NCI-H1092 (cell line): ENCODE results near the gene PEX5L.
"Not testable (repeated sequence)": the region's sequence is repeated elsewhere in the genome, so short reads cannot be mapped to it uniquely, and the experiment has no call there.

Experiments used
- DNase-seq: peaks from one replicate; lab custom pipeline; 2025; lab: John Stamatoyannopoulos, UW

PEX5L gene, protein sequence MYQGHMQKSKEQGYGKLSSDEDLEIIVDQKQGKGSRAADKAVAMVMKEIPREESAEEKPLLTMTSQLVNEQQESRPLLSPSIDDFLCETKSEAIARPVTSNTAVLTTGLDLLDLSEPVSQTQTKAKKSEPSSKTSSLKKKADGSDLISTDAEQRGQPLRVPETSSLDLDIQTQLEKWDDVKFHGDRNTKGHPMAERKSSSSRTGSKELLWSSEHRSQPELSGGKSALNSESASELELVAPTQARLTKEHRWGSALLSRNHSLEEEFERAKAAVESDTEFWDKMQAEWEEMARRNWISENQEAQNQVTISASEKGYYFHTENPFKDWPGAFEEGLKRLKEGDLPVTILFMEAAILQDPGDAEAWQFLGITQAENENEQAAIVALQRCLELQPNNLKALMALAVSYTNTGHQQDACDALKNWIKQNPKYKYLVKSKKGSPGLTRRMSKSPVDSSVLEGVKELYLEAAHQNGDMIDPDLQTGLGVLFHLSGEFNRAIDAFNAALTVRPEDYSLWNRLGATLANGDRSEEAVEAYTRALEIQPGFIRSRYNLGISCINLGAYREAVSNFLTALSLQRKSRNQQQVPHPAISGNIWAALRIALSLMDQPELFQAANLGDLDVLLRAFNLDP

DNA sequence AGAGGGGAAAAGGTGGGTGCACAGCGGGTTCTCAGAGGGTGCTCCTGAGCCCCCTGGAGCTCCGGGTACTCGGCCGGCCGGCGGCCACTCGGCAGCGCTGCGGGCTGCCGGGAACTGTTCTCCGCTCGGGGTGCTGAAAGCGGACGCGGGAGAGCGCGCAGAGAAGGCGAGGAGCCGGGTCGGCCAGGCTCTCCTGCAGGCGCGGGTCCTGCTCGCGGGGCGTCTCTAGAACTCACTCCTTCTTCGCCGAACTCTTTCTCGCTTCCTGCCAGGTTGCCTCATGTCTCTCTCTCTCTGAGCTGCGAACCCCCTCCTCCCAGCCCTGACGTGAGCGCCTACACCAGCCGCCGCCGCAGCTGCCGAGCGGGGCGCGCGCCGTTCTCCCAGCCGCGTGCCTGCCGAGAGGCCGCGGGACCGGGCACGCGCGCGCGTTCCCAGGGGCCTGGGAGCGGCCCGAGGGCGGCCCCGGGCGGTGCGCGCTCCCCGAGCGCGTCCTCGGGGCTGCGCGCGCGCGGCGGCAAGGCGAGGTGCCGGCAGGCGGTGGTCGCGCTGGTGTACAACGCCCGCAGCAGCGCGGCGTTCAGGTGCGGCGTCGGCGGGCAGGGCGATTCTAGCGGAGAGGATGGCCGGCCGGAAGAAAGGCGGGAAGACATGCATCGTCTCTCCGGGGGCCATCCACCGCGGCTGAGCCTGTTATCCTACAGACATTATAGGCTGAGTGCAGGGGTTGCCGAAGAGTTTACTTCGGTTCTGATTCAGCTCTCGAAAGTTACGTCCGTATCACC is at the start of gene PEX5L:
TSS of gene PEX5L (minus strand) at position 267 of the 785 bp plus-strand sequence. CDS start 338 bp downstream, outside the sequence.
- peak; percentile 82 for DNase-seq

DNA sequence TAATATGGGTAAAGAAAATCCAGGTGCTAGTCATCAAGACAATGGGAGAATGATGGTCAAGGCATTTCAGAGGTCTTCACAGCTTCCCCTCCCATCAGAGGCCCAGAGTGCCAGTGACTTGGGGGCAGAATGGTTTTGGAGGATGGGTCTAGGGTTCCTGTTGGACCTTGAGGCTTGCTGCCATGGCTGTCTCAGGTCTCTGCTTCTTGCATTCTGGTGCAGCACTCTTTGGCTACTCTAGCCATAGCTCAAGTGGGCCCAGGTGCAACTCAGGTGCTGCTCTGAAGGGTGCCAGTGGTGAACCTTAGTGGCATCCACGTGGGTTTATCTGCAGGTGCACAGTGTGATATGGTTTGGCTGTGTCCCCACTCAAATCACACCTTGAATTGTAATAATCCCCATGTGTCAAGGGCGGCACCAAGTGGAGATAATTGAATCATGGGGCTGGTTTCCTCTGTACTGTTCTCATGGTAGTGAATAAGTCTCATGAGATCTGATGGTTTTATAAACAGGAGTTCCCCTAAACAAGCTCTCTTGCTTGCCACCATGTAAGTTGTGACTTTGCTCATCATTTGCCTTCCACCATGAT is 48.5 kb upstream of the PEX5L start:
- peak; percentile 6 for DNase-seq

DNA sequence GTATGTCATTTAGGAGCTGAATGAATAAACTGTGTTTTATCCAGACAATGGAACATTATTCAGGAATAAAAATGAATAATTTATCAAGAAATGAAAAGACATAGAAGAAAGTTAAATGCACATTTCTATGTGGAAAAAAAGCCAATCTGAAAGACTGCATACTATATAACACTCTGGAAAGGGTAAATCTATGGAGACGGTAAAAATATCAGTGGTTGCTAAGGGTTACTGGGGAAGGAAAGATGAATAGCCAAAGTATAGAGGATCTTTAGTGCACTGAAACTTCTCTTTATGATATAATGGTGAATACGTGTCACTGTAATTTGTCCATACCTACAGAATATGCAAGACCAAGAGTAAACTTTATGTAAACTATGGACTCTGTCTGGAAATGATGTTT is 46.0 kb upstream of the PEX5L start:
- no peak for DNase-seq

DNA sequence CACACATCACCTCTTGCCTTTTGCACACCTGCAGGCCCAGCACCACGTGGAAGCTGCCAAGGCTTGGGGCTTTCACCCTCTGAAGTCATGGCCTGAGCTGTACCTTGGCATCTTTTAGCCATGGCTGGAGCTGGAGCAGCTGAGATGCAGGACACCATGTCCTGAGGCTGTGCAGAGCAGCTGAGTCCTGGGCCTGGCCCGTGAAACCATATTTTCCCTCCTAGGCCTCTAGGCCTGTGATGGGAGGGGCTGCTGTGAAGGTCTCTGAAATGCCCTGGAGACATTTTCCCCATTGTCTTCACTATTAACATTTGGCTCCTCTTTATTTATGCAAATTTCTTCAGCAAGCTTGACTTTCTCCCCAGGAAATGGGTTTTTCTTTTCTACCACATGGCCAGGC is 41.9 kb upstream of the PEX5L start:
- DNase-seq = no peak

DNA sequence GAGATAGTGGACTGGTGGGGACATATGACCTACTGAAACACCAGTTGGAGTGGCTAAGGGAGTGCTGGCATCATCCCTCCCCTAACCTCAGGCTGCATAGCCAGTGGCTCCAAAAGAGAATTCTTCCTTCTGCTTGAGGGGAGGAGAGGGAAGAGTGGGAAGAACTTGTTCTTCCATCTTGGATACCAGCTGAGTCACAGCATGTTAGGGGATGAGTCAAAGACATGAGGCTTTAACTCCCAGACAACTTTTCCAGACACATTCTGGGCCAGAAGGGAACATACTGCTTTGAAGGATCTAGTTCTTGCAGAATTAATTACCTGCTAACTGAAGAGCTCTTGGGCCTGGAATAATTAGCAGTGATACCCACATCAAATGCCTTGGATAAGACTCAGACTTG is 36.8 kb upstream of the PEX5L start:
- DNase-seq = no peak

DNA sequence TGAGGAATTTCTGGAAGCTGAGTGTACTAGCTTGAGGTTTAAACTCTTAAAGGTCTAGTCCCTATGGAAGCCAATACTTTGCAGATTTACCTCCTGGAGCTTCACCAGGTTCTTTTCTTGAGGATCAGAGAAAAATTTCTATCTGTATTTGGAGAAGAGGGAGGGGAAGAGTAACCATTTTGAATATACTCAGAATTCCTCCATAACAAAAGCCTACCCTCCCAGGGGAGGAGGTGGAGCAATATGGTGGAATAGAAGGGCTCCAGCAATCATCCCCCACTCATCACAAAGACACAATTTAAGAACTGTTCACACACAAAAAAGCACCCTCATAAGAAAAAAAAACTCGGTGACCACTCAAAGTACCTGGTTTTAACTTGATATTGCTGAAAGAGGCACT is 36.0 kb upstream of the PEX5L start:
- no peak for DNase-seq

DNA sequence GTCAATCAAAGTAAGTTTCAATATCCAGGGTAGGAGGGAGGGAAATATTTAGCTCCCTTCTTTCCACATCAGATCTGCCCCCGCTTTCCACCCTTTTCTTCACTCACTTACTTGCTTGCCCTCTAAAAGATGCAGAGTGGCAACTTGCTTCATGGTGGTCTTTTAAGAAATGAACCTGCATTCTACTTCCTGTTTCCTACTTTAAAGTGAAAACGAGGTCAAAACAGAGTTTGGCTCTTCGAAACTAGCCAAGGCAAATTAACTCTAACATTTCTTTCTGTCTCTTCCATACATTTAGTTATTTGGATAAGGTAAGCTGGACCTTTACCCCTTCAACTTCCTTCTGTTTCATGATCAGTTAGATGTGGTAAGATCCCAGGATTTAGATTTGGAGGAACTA is 34.2 kb upstream of the PEX5L start:
- no peak for DNase-seq

DNA sequence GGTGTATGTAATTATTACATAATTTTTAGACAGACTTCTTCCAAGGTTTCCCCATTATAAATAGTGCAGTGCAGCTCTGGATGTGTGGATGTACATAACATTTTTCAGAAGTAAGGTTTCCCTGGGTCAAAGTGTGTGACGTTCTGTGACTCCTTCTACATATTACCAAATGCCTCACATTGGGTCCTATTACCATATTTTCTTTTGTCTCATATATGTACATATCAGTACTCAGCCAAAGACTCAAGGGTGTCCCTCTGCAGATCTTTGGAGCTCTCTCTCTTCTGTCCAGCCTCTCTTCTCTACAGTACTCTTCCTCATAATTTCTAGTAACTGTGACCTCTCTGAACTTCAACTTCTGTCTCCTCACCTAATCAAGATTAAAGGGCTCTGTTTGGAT is 31.3 kb upstream of the PEX5L start:
- no peak for DNase-seq

DNA sequence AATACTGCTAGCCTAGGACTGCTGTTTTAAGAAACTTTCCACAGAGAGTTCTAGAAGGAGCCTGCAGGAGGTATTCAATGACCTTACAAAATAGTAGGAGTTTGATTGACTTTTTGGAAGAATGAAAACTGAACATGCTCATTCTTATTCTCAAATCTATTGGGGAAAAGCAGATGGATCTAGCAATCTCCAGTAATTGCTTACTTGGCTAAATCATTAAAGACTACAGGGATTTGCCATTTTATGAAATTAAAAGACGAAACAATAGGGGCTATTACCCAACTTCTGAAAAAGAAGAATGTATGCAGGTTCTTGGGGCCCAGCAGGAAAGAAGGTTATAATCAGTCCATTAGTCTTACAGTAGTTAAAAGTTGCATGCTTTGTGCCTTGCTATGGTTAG is 29.9 kb upstream of the PEX5L start:
- no peak for DNase-seq

DNA sequence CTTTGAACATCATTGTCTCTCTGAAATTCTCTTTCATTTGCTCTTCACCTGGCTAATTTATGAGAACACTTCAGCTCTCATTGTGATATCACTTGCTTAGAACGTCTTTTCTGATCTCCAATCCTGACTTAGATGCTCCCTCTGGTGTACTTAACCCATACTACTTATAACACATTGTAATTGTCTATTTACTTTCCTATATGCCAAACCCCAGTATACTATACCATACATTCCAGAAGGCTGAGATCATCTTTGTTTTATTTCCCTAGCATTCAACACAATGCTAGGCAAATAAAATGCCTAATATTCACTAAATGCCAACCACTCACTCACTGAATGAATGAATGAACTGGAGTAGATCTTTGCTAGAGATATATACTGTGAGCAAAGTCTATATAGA is 27.0 kb upstream of the PEX5L start:
- DNase-seq = no peak

DNA sequence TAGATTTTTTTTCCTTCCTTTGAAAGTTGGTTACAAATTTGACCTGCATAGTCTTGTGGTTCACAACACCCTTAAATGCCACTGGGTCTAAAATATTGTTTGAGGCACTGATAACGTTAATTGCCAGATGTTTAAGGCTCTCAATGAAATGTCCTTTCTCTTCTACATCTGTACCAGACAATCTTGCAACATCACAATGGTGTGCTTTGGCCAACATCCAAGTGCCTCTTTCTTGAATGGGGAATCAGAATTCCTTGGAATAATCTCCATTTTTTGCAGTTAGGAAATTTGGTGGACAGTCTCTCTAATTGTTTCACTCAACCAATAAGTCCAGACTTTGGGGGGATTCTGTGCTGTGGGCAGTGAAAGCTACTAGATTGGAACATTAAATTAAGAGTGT is 26.0 kb upstream of the PEX5L start:
- no peak for DNase-seq

DNA sequence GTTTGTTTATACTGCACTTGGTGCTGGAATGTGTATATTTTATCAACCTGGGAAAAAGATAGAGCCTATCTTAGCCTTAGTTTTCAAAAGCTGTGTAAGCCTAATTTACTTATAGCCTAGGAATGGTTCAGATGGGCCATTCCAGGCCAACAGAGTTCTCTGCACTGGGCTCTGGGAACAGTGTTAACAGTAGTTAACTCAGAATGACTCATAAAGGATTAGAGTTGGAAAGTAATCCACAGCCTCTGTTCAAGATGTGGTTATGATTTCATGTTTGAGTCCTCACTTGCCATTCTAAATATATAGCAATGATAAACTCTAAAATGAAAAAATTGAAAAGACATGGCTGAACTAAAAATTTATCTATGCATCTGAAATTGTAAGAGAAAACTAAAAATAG is 22.6 kb upstream of the PEX5L start:
- no peak for DNase-seq

DNA sequence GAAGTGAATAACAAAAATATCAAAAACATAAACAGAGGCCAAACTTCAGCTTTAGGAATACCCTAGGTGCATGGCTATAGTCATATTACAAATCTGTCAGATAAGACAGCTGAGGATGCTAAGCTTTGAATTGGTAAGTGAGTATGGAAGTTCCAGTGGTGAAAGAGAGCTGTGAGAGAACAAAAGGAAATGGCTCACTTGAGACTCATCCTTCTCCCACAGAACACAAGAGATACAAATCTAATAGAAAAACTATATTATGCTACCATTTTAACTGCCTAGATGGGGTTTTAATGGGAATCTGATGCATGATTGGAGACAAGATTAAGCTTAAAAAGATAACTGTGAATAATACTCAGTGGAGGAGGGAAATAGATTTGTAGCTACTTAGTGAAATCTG is 21.5 kb upstream of the PEX5L start:
- DNase-seq = no peak

DNA sequence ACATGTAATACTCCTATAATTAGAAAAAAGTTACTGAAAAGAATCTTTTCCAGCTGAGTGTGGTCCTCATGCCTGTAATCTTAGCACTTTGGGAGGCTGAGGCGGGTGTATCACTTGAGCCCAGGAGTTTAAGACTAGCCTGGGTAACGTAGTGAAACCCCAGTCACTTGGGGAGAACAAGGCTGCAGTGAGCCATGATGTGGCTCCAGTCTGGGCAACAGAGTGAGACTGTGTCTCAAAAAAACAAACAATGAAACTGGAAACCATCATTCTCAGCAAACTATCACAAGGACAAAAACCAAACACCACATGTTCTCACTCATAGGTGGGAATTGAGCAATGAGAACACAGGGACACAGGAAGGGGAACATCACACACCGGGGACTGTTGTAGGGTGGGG is 18.9 kb upstream of the PEX5L start:
- not testable (repeated sequence) for DNase-seq

DNA sequence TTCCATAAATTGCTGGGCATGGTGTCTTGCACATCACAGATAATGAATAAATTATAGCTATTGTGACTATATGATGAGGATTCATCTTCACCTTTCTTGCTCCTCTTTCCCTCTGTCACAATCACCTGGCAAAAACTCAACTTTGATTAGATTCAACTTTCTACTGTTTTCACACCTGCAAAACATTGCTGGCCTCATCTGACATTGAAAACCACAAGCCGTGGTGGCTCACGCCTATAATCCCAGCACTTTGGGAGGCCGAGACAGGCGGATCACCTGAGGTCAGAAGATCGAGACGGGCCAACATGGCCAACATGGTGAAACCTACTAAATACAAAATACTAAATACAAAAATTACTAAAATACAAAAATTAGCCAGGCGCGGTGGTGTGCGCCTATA is 12.7 kb upstream of the PEX5L start:
- no peak for DNase-seq

DNA sequence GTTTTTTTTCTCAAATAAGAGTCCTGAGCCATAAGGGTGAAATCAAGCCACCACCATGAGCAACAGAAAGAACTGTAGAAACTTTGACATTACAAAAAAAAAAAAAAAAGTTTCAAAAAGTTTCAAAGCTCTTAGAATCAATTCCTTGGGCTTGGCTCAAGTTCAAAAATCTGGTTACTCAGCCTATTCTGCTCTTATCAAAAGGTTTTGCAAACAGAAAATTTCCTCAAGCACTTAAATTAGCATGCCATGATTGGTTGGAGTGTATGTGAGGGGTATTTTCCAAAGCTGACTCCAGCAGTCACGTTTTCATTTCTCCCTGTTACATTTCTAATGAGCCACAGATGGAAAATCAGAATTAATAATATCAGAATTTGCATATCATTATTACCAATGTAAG is 12.1 kb upstream of the PEX5L start:
- no peak for DNase-seq

DNA sequence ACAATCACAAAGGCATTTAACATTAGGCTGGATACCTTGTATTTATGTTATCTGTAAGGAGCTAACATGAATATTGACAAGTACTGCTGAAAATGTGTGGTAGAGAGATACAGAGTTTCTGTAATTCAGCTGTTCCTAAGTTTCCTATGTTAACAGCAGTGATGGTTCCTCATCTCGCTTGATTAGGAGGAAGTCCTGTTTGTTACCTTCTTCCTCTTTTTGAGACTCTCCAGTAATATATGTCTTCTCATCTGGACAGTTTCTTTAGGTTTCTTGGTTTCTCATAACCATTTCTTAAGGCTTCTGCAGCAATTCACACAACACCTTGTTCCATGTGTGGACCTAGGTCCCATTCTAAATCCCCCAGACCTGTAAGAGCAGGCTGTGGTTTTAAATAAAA is 11.4 kb upstream of the PEX5L start:
- DNase-seq = no peak

DNA sequence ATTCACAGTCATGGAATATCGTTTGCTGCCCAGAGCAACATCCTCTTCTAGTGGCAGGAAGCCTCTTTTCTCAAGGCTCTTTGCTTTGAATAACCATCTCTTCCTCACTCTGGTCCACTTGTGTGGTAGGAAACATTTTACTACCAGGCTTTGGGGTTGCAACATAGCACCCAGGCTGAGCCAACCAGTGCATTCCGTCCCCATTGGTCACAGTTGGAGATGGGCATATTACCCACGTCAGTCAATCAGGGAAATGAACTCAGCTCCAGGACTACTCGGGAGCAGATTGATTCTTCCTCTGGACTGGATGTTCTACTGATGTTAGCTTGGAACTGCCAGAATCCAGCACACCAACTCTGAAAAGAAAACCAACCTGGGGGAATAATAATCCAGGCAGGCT is 4.2 kb upstream of the PEX5L start:
- no peak for DNase-seq

DNA sequence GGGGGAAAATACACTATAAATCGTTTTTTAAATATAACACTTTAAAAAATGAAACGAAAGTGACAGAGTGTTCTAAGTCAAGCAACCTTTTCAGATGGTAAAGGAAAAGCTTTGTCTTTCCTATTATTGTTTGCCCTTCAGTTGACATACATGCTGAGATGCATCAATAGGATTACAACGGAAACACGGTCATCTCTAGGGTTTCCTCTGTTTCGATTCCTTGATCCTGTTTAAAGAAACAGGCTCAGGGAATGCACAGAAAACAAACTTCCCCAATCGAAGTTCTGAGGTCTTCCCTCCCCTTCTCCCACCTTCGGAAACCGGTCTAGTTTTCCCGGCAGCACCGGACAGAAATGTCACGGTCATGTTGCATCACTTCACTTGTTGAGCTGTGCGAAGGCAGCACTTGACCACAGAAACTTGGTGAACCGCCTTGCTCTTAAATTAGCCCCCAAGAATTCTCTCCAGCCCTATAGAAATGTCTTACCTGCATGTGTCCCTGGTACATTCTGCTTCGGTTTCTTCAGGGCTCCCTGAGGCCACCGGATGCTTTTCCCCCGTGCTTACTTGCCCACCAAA is 556 bp downstream of the PEX5L start:
- DNase-seq = no peak

DNA sequence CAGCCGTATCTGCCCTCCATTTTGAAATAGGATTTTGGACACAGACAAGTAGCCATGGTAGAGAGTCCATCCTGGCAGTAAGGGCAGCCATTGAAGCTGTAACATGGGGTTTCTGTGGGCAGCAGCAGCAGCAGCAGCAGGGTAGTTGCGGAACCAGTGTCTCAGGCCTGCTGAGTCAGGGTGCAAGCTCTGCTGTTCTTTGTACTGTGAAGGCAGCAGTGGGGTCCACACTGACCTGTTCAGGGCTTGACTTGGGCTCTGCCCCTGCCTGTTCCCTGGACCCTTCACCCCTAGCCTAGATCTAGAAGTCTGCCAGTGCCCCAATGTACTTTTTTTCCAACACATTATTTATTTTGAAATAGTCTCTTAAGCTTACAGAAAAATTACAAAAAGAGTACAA is 9.7 kb downstream of the PEX5L start:
- no peak for DNase-seq

DNA sequence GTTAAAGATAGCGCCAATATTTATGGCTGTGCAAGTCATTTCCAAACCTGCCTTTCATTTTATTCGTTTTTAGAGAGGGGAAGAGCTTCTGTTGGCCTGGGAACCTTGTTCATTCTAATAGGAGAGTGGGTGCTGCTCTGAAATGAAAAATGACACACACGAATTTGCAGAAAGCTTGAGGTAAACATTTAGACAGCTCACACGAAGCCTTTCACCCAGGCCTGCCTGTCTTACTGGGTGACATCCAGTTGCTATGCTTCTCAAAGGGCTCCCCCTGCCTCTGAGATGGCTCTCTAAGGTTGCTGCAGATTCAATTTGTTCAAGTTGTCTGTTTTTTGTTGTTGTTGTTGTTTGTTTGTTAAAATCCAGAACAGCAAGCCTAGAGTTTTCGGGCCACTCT is 18.2 kb downstream of the PEX5L start:
- DNase-seq = no peak

DNA sequence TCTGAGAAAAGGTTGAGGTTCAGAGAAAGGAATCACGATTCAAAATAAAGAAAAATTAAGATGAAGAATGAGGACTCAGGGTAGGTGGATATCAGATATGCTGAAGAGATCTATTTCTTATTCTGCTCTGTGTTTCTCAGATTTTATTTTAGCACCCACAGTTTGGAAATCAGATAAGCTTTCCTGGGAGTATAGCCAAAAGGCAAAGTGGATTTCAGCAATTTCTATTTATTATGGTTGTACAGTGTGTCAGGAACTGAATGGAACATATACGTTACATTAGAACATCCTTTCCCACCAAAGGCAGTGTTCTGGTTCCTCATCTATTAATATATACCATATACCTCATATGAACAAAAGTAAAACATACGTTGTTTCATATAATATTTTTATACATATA is 18.9 kb downstream of the PEX5L start:
- DNase-seq = no peak
